GM06990 (cell line): Measurements from ENCODE around the gene SEC22B.
"Not testable (repeated sequence)": the region's sequence is repeated elsewhere in the genome, so short reads cannot be mapped to it uniquely, and the experiment has no call there.

ENCODE experiments used
- DNase-seq: peaks from one replicate; pipeline ENCODE4 v3.0.0-alpha.2; 2011; ENCODE audit not compliant: insufficient read length; ENCODE audit errors: extremely low read depth
- H3K27me3 ChIP-seq: replicated peaks from 2 replicates; pipeline ENCODE4 v1.6.0; 2011; ENCODE audit warnings: low read length; ENCODE audit not compliant: control insufficient read depth, insufficient read depth
- H3K36me3 ChIP-seq: 2 replicates; pipeline ENCODE4 v1.5.1; 2011; ENCODE audit warnings: low read length; ENCODE audit not compliant: control insufficient read depth, insufficient read depth
- H3K4me3 ChIP-seq: replicated peaks from 2 replicates; pipeline ENCODE4 v1.5.1; 2011; ENCODE audit warnings: low read depth, mild to moderate bottlenecking, control low read depth, low read length
- CTCF ChIP-seq: IDR thresholded peaks from 2 replicates; pipeline ENCODE4 v1.5.1; 2011; ENCODE audit warnings: low read length, control low read depth, mild to moderate bottlenecking, inconsistent platforms; ENCODE audit not compliant: insufficient read depth, poor library complexity, severe bottlenecking

The SEC22B gene

GRCh38 chr1:120178799-120179756 lies 2.8 kb upstream of the SEC22B start:
- Histone ChIP-seq H3K27me3 (no peaks in the 10 kb centered on the region), H3K36me3 (no peaks in the 10 kb centered on the region), H3K4me3 (no peak overlapping the region)
- no peak for DNase-seq
- TF ChIP-seq CTCF, result no peak

GRCh38 chr1:120178058-120178457 lies 1.7 kb upstream of the SEC22B start:
- not testable (repeated sequence) for H3K4me3 ChIP-seq, H3K36me3 ChIP-seq, DNase-seq, H3K27me3 ChIP-seq

DNA sequence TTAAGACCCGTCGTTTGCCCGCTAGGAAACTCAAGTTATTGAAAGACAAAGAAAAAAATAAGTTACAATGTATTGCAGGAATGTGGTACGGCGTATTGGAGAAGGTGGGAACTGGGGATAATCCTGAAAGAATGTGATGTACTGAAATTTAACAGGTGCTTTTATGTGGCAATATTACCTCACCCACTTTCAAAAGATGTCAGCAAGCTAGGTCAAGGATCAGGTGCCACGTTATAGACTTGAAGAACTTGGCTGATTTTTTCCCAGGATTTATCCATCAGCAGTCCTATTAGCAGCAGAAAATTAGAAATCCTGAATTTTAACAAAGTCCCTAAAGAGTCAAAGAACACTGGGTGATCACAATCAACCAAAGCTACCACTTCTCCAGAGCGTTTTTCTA lies 632 bp downstream of the SEC22B start:
- peak overlapping the region; percentile 95 for H3K4me3 ChIP-seq
- H3K36me3 ChIP-seq, H3K27me3 ChIP-seq: not testable (repeated sequence)
- peak; percentile 8 for DNase-seq

DNA sequence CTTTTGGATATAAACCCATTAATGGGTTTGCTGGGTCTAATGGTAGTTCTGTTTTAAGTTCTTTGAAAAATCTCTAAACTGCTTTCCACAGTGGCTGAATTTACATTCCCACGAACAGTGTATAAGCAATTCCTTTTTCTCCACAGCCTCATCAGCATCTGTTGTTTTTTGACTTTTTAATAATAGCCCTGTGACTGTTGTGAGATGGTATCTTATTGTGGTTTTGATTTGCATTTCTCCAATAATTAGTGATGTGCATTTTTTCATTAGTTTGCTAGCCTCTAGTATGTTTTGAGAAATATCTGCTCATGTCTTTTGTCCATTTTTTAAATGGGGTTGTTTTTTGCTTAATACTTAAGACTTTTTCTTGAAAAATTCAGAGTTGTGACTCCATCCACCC lies 11.6 kb downstream of the SEC22B start:
- H3K27me3 ChIP-seq, H3K36me3 ChIP-seq, DNase-seq, H3K4me3 ChIP-seq: not testable (repeated sequence)

DNA sequence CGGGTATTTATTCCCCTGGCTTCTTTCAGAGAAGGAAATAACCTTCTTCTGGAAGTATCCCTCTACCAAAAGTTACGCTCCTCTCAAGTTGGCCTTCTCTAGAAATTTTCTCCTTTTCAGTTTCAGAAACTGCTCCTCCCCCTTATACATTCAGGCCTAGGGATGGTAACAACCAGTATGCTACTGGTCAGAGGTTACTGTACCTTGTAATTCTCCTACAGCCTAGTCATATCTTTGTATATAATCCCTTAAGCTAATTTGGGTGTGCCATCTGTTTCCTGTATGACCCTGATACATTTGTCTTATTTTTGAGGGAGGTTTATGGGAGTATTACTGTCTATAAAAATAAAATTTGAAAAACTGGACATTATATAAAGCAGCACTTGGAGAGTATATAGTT lies 14.3 kb downstream of the SEC22B start:
- H3K4me3 ChIP-seq, DNase-seq, H3K36me3 ChIP-seq, H3K27me3 ChIP-seq: not testable (repeated sequence)

GRCh38 chr1:120158495-120158894 lies 17.8 kb downstream of the SEC22B start:
- H3K27me3 ChIP-seq, result not testable (repeated sequence)

GRCh38 chr1:120158086-120158485 lies 18.2 kb downstream of the SEC22B start:
- not testable (repeated sequence) for H3K36me3 ChIP-seq, H3K27me3 ChIP-seq, H3K4me3 ChIP-seq, DNase-seq

More at GRCh38 chr1:120158495-120158894, 17.8 kb downstream of the SEC22B start:
- DNase-seq, H3K4me3 ChIP-seq, H3K36me3 ChIP-seq: not testable (repeated sequence)

GRCh38 chr1:120150138-120150822 lies 26.0 kb downstream of the SEC22B start:
- H3K36me3 ChIP-seq, H3K4me3 ChIP-seq, DNase-seq: not testable (repeated sequence)

GRCh38 chr1:120149420-120150059 lies 26.8 kb downstream of the SEC22B start:
- not testable (repeated sequence) for H3K36me3 ChIP-seq, H3K27me3 ChIP-seq, H3K4me3 ChIP-seq, DNase-seq

More at GRCh38 chr1:120150138-120150822, 26.0 kb downstream of the SEC22B start:
- not testable (repeated sequence) for H3K27me3 ChIP-seq

DNA sequence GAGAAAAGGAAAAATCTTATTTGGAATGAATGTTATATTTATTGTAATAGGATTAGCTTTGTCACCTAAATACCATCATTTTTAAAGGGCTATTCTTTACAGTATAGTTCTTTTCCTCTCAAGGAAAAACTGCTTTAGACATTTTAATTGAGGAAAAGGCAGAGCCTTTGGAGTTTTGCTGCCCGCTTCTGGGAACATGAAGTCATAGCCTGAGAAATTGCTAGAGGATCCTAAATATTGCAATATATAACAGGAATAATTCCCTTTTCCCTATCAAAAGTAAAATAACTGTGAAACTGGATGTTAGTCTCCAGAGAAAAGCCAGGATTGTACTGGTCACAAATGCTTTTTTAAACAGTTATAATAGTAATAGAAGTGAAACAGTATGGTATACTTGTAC lies 30.5 kb downstream of the SEC22B start:
- H3K27me3 ChIP-seq, H3K36me3 ChIP-seq, H3K4me3 ChIP-seq, DNase-seq: not testable (repeated sequence)

GRCh38 chr1:120144626-120145025 lies 31.7 kb downstream of the SEC22B start:
- DNase-seq, H3K27me3 ChIP-seq, H3K4me3 ChIP-seq, H3K36me3 ChIP-seq: not testable (repeated sequence)

GRCh38 chr1:120144169-120144568 lies 32.2 kb downstream of the SEC22B start:
- not testable (repeated sequence) for H3K4me3 ChIP-seq, DNase-seq, H3K36me3 ChIP-seq

DNA sequence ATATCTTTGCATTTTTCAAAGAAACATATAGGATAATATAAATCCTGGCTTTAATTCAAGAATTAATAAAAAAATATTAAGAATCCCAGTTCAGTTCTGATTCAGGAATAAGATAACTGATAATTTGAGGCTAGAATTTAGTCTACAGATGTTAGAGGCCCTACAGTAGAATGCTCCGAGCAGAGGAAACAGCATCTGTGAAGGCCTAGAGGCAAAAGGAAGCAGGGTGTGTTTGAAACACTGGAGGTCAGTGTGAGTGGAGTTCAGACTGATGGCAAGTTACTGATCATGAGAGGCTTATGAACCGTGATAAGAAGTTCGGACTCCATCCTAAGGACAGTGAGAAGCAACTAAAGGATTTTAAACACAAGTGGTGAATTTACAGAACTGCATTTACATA lies 33.0 kb downstream of the SEC22B start:
- DNase-seq, H3K27me3 ChIP-seq, H3K4me3 ChIP-seq, H3K36me3 ChIP-seq: not testable (repeated sequence)

More at GRCh38 chr1:120144169-120144568, 32.2 kb downstream of the SEC22B start:
- H3K27me3 ChIP-seq, result not testable (repeated sequence)
